NAMALWA (cell line): Measurements from ENCODE around the gene ASCL4.

Experiments used
- DNase-seq: peaks from one replicate; pipeline ENCODE4 v3.0.0-alpha.2; 2015; ENCODE audit warnings: low spot score

ASCL4 gene

DNA sequence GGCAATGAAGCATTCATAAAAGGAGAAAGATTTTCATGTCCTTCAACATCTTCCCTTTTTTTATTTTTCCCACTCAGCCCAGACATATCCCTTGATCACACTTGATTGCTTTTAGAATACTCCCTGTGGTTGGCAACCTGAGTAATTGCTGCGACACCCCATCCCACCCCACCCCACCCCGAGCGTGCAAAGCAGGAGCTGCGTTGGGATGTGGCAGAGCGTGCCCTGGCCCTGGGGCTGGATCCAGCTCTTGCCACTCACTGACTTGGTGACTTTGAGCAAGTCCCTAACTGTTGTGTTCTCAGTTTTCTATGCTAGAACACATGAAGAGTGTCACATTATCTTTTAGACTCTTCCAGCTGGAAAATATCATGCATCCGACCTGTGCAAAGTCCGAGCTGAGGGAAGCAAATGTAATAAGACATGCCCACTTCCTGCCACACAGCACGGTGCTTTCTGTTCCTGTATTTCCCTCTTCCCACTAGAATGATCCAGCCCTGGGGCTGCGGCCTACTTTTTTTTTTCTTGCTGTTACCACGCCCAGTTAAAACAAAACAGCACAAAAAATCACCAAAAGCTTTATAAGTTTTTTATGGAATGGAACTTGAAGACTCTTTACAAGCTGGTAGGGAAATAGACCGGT lies 4.0 kb downstream of the ASCL4 start:
- no peak for DNase-seq

DNA sequence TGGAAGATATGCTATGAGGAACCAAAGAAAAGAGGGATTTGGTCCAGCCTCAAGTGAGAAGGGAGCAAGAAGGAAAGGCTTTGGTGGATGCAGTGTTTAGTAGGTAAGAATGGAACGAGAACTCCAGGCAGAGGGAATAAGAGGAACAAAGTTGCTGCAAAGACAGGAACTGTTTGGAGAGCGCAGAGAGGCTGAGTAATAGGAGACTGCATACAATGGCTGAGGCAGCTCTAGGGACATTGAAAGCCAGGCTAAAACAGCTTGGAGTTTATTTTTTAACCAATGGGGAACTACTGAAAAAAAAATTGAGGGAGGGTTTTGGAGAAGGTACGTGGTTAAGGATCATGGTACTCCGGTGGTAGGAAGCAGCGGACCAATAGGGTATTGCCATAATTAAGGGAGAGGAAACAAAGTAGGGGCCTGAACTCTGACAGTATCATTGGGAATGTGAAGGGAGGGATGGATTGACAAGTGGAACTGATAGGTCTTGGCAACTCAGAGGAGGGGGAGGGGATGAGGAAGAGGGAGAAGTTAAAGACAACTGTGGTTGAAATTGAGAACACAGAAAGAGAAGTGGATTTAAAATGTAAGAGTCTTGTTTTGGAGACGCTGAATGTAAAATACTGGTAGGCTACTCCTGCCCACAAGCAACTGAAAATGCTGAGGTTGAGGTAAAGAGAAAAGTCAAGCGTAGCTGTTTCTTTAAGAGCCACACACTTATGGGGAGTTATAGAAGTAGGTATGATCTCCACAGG lies 4.8 kb downstream of the ASCL4 start:
- DNase-seq = no peak

DNA sequence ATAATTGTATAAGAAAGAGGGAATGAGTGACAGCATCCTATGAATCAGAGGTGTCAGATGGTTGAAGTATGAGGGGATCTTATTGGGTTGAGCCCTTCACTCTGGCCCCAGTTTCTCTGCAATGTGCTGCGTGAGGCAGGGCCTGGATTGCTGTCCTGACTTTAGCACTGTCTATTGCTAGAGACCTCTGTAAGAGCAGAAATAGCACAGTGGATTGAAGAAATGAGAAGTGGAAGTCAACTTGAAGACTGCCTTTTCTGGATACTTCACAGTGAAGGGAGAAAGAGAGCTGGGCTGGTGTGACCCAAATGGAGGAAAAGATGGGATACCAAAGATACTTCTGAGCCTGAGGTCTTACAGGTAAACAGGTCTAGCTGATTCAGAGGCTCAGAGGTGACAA lies 5.8 kb downstream of the ASCL4 start:
- no peak for DNase-seq

DNA sequence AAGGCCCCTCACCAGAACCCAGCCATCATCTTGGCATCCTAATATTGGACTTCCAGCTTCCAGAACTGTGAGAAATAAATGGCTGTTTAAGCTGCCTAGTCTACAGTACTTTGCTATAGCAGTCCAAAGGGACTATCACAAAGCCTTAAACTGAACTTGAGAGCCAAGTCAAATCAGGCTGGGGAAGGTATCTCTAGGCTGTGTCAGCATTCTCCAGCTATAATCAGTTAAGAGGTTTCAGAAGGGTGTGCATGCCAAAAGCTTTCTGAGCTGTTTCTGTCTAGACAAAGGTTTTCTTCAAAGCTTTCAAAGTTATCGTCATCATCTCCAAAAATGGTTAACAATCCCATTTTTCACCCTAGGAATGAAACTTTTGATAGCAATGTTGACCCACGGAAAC lies 7.6 kb downstream of the ASCL4 start:
- DNase-seq = no peak

DNA sequence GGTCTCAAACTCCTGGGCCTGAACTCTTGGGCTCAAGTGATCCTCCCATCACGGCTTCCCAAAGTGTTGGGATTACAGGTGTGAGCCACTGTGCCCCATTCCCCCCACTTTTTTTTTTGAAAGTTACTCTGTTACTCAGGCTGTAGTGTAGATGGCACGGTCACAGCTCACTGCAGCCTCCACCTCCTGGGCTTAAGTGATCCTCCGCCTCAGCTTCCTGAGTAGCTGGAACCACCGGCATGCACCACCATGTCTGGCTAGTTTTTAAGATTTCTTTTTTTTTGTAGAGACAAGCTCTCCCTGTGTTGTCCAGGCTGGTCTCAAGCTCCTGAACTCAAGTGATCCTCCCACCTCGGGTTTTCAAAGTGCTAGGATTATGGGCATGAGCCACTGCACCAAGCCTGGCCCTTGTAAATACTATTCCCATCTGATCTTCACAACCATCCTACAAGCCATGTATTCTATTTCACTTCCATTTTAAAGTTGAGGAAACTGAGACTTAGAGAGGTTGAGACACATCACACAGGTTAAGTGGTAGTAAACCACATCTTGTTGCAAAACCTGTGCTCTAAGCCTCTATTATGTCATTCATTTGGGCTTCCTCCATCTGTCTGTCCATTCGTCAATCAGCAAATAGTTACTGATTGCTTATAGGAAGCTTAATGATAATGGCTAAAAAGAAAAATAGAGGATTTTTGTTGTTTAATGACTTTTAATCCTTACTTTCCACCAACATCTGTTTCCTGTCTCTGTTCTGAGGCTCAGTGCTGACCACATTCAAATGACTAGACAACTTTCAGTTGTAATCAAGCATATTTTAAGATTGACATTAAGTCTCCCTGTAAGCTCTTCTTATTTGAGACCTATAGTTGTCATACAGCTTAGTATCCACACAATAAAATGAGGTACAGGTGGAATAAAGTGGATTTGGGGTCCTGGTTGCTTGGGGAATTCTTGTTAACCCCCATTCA lies 9.2 kb downstream of the ASCL4 start:
- DNase-seq = no peak

DNA sequence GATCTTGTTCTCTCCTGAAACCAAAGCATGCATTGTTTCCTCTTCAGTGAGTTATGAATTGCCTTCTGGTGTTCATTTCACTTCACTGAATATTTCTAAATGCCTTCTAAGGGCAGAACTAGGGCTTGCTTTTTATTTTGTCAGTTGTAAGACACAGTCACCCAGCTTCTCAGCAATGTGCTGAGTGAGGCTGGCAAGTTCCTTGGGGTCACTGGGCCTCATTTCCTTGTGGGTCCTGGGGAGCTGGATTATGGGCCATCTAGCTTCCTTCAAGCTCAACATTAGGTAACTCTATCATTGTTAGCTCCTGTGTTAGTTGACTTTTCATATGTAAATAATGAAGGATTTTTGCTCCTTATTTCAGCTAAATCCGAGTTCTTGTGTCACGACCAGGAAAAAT lies 13.8 kb downstream of the ASCL4 start:
- DNase-seq = no peak

DNA sequence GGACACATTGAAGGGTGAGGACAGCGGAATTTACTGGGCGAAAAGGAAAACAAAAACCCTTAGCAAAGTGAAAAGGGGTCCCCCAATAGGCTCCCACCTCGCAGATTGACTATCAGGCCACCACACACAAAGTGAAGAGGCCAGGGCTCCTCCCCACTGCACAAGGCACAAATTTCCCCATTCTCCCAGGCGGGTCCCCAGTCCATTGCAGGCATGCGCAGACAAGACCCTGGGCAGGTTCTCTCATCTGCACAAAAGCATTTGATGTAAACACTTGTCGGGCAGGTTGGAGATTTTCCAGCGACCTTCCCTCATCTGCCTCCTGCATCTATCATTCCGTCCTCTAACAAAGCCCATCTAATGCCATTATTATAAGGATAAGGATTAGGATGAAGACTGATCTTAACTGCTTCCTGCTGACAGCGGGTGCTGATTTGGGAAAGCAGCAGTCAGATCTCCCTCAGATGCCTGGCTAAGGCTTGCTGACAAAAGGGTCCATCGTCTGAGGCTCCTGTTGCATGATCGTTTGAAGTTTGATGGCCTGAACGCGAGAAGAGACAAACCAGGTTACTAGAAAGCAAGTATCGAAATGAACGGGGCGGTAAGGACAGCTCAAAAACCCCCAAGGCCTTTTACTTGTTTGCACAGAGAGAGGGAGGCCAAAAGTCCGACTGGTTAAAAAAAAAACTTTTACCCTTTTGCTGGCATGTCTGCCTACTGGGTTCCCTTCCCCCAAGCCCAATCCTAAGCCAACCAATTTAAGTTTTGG lies 14.4 kb downstream of the ASCL4 start:
- DNase-seq = no peak

DNA sequence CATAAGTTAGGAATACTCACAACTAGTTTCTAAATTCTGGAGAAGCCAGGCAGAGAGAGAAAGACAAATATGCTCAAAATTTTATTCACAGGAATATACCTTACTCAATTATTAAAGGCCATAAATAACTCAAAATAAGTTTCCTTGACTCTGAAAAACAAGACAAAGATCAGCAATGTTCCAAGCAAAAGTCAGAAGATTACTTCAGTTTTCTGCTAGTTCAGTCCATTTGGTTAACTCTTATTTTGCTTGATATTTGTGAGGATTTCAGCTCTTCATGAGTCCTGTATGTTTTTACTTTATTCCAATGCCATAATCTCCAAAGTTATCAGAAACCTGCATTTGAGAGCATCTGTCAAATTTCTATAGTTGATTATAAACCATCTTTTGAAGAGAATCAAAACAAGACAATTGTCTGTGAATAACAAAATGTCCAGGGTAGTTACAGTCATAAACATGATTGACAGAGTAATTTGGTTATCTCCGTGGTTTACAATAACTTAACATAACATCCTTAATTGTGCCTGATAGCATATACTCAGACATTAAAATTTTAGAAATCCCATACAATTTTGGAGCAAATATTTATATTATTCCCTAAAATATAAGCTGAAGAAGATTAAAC lies 17.1 kb downstream of the ASCL4 start:
- no peak for DNase-seq

DNA sequence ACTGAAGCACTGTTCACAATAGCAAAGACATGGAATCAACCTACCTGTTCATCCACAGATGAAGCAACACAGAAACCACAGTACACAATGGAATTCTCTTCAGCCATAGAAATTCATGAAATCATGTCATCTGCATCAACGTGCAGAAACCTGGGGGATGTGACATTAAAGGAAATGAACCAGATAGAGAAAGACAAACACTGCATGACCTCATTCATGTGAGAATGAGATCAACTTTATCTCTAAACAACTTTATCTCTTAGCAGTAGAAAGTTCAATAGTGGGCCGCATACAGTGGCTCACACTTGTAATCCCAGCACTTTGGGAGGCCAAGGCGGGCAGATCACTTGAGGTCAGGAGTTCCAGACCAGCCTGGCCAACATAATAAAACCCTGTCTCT lies 19.9 kb downstream of the ASCL4 start:
- no peak for DNase-seq

DNA sequence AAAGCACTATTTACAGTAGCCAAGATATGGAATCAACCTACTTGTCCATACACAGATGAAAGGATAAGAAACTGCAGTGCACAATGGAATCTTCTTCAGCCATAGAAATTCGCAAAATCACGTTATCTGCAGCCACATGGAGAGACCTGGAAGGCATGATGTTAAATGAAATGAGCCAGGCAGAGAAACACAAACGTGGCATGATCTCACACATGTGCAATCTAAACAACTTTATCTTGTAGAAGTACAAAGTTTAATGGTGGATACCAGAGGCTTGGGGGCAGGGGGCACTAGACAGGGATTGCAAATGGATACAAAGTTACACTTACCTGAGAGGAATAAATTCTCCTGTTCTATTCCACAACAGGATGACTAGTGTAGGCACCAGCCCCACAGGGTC lies 24.1 kb downstream of the ASCL4 start:
- no peak for DNase-seq

DNA sequence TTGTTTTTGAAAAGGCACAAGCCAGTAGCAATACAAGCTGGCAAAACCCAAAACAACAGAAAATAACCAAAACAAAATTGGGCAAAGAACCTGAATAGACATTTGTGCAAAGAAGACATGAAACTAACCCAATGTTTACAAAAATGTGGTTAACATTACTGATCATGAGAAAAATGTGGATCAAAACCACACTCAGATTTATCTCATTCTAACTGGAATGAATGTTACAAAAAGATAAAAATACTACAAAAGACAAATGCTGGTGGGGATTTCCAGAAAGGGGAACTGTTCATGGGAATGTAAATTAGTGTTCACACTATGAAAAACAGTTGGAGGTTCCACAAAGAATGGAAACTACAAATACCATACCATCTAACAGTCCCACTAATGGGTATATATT lies 26.6 kb downstream of the ASCL4 start:
- no peak for DNase-seq

DNA sequence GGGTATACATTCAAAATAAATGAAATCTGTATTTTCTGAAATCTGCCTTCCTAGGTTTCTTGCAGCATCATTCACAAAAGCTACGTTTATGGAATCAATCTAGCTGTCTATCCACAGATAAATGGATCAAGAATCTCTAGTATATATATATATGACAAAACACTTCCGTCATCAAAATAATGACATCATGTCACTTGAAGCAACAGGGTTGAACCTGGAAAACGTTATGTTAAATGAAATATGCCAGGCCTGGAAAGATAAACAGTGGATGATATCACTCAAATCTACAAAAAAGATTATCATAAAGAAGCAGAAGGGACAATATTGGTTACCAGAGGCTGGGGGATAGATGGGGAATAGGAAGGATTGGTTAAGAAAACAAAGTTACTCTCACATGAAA lies 28.6 kb downstream of the ASCL4 start:
- no peak for DNase-seq

DNA sequence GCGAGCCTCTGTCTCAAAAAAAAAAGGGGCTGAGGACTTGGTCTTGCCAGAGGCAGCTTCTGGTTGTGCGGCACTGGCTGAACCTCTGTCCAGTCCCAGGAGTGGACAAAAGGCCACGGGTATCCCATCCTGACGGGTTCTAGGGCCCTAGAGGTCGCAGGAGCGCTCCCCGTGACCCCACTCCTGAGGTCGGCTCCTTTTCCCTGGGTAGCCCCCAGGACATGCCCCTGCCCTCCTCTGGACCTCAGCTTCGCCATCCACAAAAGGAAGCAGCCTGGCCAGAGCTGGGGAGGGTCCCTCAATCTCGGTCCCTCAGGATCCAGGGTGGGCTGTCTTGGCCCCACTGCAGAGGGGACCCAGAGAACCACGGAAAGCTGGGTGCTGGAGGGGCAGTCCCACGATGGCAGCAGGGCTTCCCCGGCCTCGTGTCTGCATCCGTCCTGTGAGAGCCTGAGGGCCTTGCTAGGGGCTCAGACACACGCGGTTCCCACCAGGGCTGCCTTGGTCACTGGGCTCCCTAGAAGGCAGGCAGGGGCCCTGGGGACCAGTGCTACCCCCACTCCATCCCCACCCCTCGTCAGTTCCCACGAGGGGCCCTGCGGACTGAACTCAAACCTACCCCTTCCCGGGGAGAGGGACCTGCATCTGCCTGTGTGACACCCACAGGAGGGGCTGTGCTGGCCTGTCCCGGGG lies 31.1 kb downstream of the ASCL4 start:
- DNase-seq = no peak

DNA sequence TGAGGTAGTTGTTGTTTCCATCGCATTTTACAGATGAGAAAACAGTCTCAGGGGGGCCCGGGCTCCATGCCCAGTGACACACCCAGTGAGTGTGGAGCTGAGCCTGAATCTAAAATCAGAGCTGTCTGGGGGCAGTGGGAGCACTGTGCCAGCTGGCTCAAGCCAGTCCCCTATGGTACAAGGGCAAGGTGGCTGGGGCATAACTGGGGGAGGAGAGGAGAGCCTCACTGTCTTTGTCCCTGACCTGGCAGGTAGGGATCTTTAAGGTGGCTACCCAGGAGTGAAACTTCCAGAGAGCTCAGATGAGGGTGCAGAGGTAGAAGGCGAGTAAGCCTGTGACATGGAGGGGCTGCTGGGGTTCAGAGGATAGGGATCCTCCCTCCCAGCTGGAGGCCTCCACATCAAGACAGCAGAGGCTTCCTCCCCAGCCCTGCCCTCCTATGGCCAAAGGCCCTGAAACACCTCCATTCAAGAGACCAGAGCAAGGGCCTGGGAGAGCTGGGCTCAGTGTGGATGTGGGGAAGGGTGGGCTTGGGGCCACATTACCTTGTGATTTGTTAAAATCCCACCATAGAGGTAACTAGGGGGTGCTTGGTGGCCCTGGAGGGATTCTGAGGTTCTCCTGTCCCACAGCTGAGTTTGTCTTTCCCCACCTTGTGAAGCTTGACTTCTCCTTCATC lies 33.1 kb downstream of the ASCL4 start:
- DNase-seq = no peak

DNA sequence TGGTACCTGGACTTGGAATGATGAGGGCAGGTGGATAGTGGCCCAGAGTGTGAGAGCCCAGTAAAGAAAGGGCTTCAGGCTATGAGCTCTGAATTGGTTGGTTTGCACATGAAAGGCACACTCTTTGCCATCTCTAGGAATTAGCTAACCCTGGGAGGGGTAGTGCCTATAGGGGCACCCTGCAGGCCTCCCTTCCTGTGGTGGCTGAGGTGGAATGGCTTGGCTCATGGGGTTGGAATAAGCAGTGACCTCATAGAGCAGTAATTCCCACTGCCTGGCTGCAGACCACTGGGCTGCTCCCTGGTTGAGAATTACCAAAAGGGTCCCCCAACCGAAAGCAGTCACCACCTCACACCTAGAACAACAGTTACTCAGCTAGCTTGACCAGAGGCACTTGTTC lies 42.7 kb downstream of the ASCL4 start:
- no peak for DNase-seq

DNA sequence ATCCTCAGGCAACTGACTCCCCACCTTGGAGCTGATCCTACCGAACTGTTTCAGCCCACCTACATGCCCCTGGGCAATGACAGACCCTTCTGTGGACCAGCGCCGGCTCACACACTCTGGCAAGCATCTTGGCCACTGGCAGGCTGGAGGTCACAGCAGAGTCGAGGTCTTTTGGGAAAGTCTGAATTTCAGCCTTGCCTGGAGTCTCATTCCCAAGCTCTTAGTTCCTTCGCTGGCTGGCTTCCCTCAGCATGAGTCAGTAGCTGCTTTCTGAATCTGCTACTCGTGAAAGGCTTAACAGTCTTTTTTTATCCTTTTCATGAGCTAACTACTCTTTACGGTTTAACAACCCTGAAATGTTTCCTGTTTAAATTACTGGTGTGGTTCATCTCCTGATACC lies 44.5 kb downstream of the ASCL4 start:
- DNase-seq = no peak

DNA sequence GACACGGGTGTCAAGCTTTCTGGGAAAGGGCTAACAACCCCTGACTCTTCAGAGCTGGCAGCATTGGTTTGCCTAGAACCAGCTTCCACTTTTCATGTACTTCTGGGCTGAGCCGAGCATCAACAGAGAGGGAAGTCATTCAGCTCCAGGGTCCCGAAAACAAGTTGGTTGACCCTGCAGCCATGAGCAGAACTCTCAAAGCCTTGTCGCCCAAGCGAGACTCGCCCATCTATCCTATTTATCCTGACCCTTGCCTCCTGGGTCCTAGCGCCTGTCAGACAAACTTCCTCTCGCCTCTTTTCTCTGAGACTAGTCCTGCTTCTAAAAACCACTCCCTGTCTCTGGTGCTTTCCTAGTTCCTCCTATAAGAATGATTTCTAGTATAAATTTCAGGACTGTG lies 47.9 kb downstream of the ASCL4 start:
- DNase-seq = no peak
